ENCODE measurements around the gene NADK. TPM values are rescaled to one million over a fixed set of nuclear protein-coding genes. Genes with fewer than 3 reads are reported as not detected.

NADK gene
- total RNA-seq, 1 donor from 2014 or later: 37.8 TPM

GRCh38 chr1:1804301-1804700 lies 26.0 kb upstream of the NADK start:
- no peak for DNase-seq (ENCODE audit: low spot score)
- H3K27me3 Mint-ChIP-seq (ENCODE audit: insufficient read depth, low read depth): peaks cover 5% of the 10 kb centered on the region
- H3K27ac Mint-ChIP-seq: no peak overlapping the region
- H3K4me2 ChIP-seq: no peak overlapping the region
- peaks cover 16% of the 10 kb centered on the region for H3K4me1 ChIP-seq
- H3K27ac ChIP-seq: no peak overlapping the region
- peaks cover 23% of the 10 kb centered on the region for H3K4me1 Mint-ChIP-seq
- H3K36me3 Mint-ChIP-seq: peaks cover 37% of the 10 kb centered on the region
- peaks cover 84% of the 10 kb centered on the region for H4K20me1 ChIP-seq (ENCODE audit: low read depth)
- H3K4me3 Mint-ChIP-seq: no peak overlapping the region
- TF ChIP-seq, protein P1, sequence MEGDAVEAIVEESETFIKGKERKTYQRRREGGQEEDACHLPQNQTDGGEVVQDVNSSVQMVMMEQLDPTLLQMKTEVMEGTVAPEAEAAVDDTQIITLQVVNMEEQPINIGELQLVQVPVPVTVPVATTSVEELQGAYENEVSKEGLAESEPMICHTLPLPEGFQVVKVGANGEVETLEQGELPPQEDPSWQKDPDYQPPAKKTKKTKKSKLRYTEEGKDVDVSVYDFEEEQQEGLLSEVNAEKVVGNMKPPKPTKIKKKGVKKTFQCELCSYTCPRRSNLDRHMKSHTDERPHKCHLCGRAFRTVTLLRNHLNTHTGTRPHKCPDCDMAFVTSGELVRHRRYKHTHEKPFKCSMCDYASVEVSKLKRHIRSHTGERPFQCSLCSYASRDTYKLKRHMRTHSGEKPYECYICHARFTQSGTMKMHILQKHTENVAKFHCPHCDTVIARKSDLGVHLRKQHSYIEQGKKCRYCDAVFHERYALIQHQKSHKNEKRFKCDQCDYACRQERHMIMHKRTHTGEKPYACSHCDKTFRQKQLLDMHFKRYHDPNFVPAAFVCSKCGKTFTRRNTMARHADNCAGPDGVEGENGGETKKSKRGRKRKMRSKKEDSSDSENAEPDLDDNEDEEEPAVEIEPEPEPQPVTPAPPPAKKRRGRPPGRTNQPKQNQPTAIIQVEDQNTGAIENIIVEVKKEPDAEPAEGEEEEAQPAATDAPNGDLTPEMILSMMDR (IDR thresholded peaks at IDR 0.05): no peak
- TF ChIP-seq EZH2phosphoT487 (IDR thresholded peaks at IDR 0.05) (no peak), EZH2 (IDR thresholded peaks at IDR 0.05) (no peak)
- H3K9ac ChIP-seq: no peak overlapping the region
- no peaks in the 10 kb centered on the region for H3K27me3 ChIP-seq
- peaks cover 76% of the 10 kb centered on the region for H3K79me2 ChIP-seq (ENCODE audit: low read depth)
- no peak overlapping the region for H3K4me3 ChIP-seq
- peaks cover 16% of the 10 kb centered on the region for H3F3A ChIP-seq (ENCODE audit: low read depth)
- no peaks in the 10 kb centered on the region for H3K9me3 Mint-ChIP-seq
- no peak overlapping the region for H2AFZ ChIP-seq (replicated peaks)
- H3K36me3 ChIP-seq: peaks cover 7% of the 10 kb centered on the region
- H3K9me3 ChIP-seq (ENCODE audit: low read depth): no peaks in the 10 kb centered on the region

DNA sequence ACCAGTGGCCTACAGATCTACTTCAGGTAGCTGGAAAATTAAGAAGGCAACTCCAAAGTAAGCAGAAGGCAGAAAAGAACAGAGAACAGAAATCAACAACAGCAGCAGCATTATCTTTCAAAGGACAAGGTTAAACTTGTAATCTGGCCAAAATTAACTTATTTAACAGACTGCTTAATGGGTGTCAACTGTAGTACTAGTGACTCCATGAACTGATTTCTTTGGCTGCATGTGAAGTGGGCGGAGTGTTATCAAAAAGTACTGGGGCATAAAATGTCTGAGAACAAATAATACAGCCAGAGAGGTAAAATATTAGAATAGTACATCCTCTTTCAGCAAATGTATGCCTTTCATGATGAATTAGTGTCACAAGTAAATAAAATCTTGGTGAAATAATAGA lies 24.6 kb upstream of the NADK start:
- H3K27ac ChIP-seq: no peak overlapping the region
- DNase-seq (ENCODE audit: low spot score): no peak
- H3K4me1 ChIP-seq: peaks cover 16% of the 10 kb centered on the region
- no peak for TF ChIP-seq EZH2 (IDR thresholded peaks at IDR 0.05)
- no peak for TF ChIP-seq EZH2phosphoT487 (IDR thresholded peaks at IDR 0.05)
- TF ChIP-seq, protein P1 (IDR thresholded peaks at IDR 0.05): no peak
- peaks cover 33% of the 10 kb centered on the region for H3K36me3 Mint-ChIP-seq
- no peak overlapping the region for H2AFZ ChIP-seq (replicated peaks)
- no peak overlapping the region for H3K9ac ChIP-seq
- no peaks in the 10 kb centered on the region for H3K9me3 ChIP-seq (ENCODE audit: low read depth)
- peaks cover 67% of the 10 kb centered on the region for H3K79me2 ChIP-seq (ENCODE audit: low read depth)
- H3K4me1 Mint-ChIP-seq: peaks cover 23% of the 10 kb centered on the region
- H3K27me3 ChIP-seq: no peaks in the 10 kb centered on the region
- H3K36me3 ChIP-seq: peaks cover 7% of the 10 kb centered on the region
- peaks cover 85% of the 10 kb centered on the region for H4K20me1 ChIP-seq (ENCODE audit: low read depth)
- H3K4me3 ChIP-seq: no peak overlapping the region
- H3K9me3 Mint-ChIP-seq: no peaks in the 10 kb centered on the region
- H3K27ac Mint-ChIP-seq: no peak overlapping the region
- H3F3A ChIP-seq (ENCODE audit: low read depth): peaks cover 19% of the 10 kb centered on the region
- H3K4me3 Mint-ChIP-seq: no peak overlapping the region
- H3K4me2 ChIP-seq: no peak overlapping the region
- H3K27me3 Mint-ChIP-seq (ENCODE audit: insufficient read depth, low read depth): peaks cover 5% of the 10 kb centered on the region

DNA sequence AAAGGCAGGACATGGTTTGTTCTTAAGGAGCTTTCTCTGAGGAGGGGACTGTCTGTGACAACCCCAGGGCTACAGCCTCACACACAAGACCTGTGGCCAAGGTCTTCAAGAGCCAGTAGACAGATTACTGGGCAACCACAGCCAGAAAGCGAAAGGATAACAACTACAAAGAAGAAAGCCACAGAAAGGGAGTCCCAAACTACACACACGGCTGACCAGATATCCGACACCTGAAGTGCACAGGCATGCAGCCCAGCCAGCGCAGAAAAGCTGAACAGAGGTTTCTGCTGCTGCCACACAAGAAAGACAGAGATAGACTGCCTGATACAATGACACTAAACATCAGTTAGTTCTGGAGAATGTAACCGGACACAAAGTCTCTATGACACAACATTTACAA lies 21.4 kb upstream of the NADK start:
- no peaks in the 10 kb centered on the region for H3K9me3 Mint-ChIP-seq
- peaks cover 84% of the 10 kb centered on the region for H4K20me1 ChIP-seq (ENCODE audit: low read depth)
- no peak overlapping the region for H2AFZ ChIP-seq (replicated peaks)
- peaks cover 37% of the 10 kb centered on the region for H3K36me3 Mint-ChIP-seq
- peaks cover 3% of the 10 kb centered on the region for H3K27me3 Mint-ChIP-seq (ENCODE audit: insufficient read depth, low read depth)
- H3K79me2 ChIP-seq (ENCODE audit: low read depth): peaks cover 76% of the 10 kb centered on the region
- H3K27ac ChIP-seq: peak overlapping the region; percentile 21
- no peaks in the 10 kb centered on the region for H3K27me3 ChIP-seq
- H3K4me1 Mint-ChIP-seq: peaks cover 23% of the 10 kb centered on the region
- peaks cover 19% of the 10 kb centered on the region for H3F3A ChIP-seq (ENCODE audit: low read depth)
- H3K27ac Mint-ChIP-seq: no peak overlapping the region
- H3K4me3 Mint-ChIP-seq: no peak overlapping the region
- no peaks in the 10 kb centered on the region for H3K36me3 ChIP-seq
- H3K4me1 ChIP-seq: peaks cover 16% of the 10 kb centered on the region
- H3K9me3 ChIP-seq (ENCODE audit: low read depth): no peaks in the 10 kb centered on the region
- H3K4me2 ChIP-seq: no peak overlapping the region
- TF ChIP-seq EZH2 (IDR thresholded peaks at IDR 0.05) (no peak), EZH2phosphoT487 (IDR thresholded peaks at IDR 0.05) (no peak)
- TF ChIP-seq, protein P1 (IDR thresholded peaks at IDR 0.05): no peak
- no peak overlapping the region for H3K4me3 ChIP-seq
- no peak overlapping the region for H3K9ac ChIP-seq
- no peak for DNase-seq (ENCODE audit: low spot score)
